NCI-H1092 (cell line): ENCODE data around the gene PRG3.
"Not testable (repeated sequence)": the region's sequence is repeated elsewhere in the genome, so short reads cannot be mapped to it uniquely, and the experiment has no call there.

Experiments
- DNase-seq: peaks from one replicate; lab custom pipeline; 2025; lab: John Stamatoyannopoulos, UW

PRG3 gene

GRCh38 chr11:57336856-57337255 is 44.1 kb downstream of the PRG3 start:
- DNase-seq: not testable (repeated sequence)

GRCh38 chr11:57336111-57336666 is 44.8 kb downstream of the PRG3 start:
- no peak for DNase-seq

GRCh38 chr11:57335343-57336110 is 45.4 kb downstream of the PRG3 start, which contains the start of gene SSRP1:
Gene SSRP1, minus strand, starts transcription at chr11:57335892. Its CDS starts 771 bp downstream, at chr11:57335121.
- peak; percentile 93 for DNase-seq

- DNase-seq: no peak
Observed at GRCh38 chr11:57335023-57335342, 46.0 kb downstream of the PRG3 start.

- DNase-seq: no peak
Observed at GRCh38 chr11:57332694-57333440, 48.1 kb downstream of the PRG3 start.

GRCh38 chr11:57331720-57332119 is 49.2 kb downstream of the PRG3 start:
- no peak for DNase-seq

GRCh38 chr11:57330029-57330428 is 50.9 kb downstream of the PRG3 start:
- DNase-seq: no peak

DNA sequence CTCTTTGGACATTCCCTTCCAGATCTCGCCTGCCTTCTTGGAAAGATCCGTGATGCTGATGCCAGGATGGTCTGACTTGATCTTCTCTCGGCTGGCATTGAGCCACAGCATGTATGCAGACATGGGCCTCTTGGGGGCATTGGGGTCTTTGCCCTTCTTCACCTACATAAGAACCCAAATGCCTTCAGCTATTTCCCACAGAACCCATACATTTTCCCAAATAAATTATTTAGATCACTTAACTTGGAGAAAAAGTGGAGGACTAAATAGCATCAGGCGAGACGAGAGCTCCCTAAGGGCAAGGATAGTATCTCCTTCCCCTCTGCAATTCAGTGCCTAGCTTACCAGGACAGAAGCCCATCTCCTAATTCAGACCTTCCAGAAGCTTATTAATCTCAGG is 53.2 kb downstream of the PRG3 start:
- no peak for DNase-seq
